ENCODE results near the gene GOLIM4.

GOLIM4 gene

DNA sequence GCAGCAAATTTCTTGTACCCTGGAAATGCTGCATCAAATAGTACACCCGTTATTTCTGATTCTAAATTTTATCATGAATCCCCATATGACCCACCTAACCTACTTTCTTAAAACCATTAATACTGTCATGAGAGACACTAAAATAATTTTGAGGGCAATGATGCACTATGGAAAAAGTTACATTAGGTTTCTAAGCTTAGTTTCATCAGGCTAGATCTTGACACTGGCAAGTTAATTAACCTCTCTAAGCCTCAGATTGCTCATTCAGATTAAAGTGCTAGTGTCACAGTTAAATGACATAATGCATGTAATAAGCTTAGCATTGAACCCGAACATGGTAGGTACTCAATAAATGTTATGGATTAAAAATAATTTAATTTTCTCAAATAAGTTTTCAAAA lies 8.2 kb downstream of the GOLIM4 start:
- TF ChIP-seq, protein P1, sequence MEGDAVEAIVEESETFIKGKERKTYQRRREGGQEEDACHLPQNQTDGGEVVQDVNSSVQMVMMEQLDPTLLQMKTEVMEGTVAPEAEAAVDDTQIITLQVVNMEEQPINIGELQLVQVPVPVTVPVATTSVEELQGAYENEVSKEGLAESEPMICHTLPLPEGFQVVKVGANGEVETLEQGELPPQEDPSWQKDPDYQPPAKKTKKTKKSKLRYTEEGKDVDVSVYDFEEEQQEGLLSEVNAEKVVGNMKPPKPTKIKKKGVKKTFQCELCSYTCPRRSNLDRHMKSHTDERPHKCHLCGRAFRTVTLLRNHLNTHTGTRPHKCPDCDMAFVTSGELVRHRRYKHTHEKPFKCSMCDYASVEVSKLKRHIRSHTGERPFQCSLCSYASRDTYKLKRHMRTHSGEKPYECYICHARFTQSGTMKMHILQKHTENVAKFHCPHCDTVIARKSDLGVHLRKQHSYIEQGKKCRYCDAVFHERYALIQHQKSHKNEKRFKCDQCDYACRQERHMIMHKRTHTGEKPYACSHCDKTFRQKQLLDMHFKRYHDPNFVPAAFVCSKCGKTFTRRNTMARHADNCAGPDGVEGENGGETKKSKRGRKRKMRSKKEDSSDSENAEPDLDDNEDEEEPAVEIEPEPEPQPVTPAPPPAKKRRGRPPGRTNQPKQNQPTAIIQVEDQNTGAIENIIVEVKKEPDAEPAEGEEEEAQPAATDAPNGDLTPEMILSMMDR (IDR thresholded peaks at IDR 0.05; ENCODE audit: insufficient read depth, low read depth, low read length, missing control alignments): no peak
- H3K4me3 ChIP-seq (ENCODE audit: low read depth, low read length): no peak overlapping the region
- DNase-seq (ENCODE audit: low read depth): no peak

DNA sequence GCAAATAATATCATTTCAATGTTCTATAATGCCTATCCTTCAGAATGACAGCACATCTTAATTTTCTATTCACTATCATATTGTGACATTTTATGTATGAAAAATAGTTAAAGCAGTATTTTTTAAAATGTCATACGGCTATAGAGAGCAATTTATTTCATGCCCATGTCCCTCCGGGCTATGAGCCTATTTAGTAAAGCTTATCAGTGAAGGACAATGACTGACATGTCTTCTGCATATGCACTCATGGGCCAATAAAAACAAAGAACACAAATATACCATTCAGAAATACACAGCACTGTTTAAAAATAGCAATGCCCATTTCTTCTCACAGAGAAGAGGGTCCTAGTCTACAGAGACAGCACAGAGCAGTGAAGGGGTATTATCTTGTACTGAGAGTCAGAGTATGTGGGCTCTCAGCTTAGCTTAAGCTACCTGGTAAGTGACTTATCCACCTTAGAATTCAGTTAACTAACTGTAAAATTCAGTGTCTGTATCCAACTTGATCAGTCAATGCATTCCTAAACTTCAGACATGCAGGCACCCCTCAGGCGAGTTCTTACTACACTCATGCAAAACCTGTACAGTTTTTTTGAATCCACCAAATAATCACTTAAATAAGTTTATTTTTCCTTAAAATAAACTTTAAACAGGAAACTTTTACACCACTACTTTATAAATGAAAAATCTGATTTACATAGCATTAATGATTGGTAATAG lies 9.0 kb downstream of the GOLIM4 start:
- no peak overlapping the region for H3K4me3 ChIP-seq (ENCODE audit: low read depth, low read length)
- TF ChIP-seq, protein P1 (IDR thresholded peaks at IDR 0.05; ENCODE audit: insufficient read depth, low read depth, low read length, missing control alignments): no peak
- DNase-seq (ENCODE audit: low read depth): no peak

GRCh38 chr3:168085491-168086119 lies 10.1 kb downstream of the GOLIM4 start:
- no peak overlapping the region for H3K4me3 ChIP-seq (ENCODE audit: low read depth, low read length)
- peak; percentile 49 for DNase-seq (ENCODE audit: low read depth)
- TF ChIP-seq, protein P1 (IDR thresholded peaks at IDR 0.05; ENCODE audit: insufficient read depth, low read depth, low read length, missing control alignments): no peak

GRCh38 chr3:168083906-168084305 lies 11.8 kb downstream of the GOLIM4 start:
- no peak overlapping the region for H3K4me3 ChIP-seq (ENCODE audit: low read depth, low read length)
- TF ChIP-seq, protein P1 (IDR thresholded peaks at IDR 0.05; ENCODE audit: insufficient read depth, low read depth, low read length, missing control alignments): no peak
- DNase-seq (ENCODE audit: low read depth): no peak

DNA sequence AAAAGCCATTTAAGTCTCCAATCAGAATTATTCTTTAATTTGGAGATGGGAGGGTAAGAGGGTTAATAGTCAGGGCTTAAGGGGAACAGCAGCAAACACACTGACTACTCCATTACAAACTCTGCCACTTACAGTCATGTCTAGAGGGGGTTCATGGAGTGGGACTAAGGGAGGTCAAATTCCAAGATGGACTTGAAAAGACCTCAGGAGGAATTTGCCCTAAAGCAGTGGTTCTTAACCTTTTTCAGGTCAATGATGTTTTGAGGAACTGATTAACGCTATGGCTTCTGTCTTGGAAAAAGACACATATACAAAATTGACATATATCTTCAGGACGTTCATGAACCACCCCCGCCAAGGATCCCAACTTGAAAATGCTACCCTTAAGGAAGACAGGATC lies 13.9 kb downstream of the GOLIM4 start:
- TF ChIP-seq, protein P1 (IDR thresholded peaks at IDR 0.05; ENCODE audit: insufficient read depth, low read depth, low read length, missing control alignments): no peak
- H3K4me3 ChIP-seq (ENCODE audit: low read depth, low read length): no peak overlapping the region
- no peak for DNase-seq (ENCODE audit: low read depth)

GRCh38 chr3:168081171-168081771 lies 14.5 kb downstream of the GOLIM4 start:
- no peak overlapping the region for H3K4me3 ChIP-seq (ENCODE audit: low read depth, low read length)
- DNase-seq (ENCODE audit: low read depth): no peak
- TF ChIP-seq, protein P1 (IDR thresholded peaks at IDR 0.05; ENCODE audit: insufficient read depth, low read depth, low read length, missing control alignments): no peak
